ENCODE data around the gene PLA2G4C.

DNA sequence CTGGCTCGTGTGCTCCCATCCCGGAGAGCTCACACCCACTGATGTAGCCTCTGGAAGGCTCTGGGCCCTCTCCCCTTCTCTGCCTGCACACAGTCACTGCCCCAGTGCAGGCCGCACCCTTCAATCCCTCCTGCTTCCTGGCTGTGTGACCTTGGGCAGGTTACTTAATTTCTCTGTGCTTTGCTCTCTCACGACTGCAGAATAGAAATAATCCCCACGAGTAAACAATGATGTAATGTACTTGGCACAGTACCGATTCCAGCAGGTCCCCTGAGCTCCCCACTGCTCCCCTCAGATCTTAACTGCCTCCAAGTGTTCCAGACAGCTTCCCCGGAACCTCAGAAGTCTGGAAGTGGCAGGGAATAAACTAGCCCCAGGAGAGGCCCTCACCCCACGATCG lies 43.4 kb upstream of the PLA2G4C start:
- TF ChIP-seq POLR2AphosphoS5 (IDR thresholded peaks at IDR 0.05; ENCODE audit: low read depth, low read length) = no peak
- TF ChIP-seq TAF1 (IDR thresholded peaks at IDR 0.05; ENCODE audit: low read depth, low read length) = no peak
- no peak for TF ChIP-seq POLR2A (IDR thresholded peaks at IDR 0.05; ENCODE audit: low read depth, low read length)
- TF ChIP-seq SPI1 (IDR thresholded peaks at IDR 0.05; ENCODE audit: low read depth, low read length) = no peak
- no peak for TF ChIP-seq PAX5 (IDR thresholded peaks at IDR 0.05; ENCODE audit: insufficient read depth, low read length, severe bottlenecking)

Data from GM12891 (cell line).